Stimulated activated naive B cell treated with anti-CD40 and anti-IgM and Interleukin-4, amounts not matched to agents 10 μg/mL and 1 μg/mL and 100 μg/mL, for 72 hours (primary cell): Measurements from ENCODE around the gene IL23A.

Source experiments
- ATAC-seq, 2 donors: fragments of 150-1000 bp; cut with Tn5 transposase; replicated peaks; 2 replicates each; pipeline ENCODE4 v1.10.0; 2021; ENCODE audit warnings: moderate library complexity in 1 of 2
- DNase-seq: peaks from one replicate; pipeline ENCODE4 v3.0.0; 2021
- H3K27ac Mint-ChIP-seq: one replicate; pipeline ENCODE4 v1.8.0; 2022; ENCODE audit warnings: mild to moderate bottlenecking, mixed read lengths
- H3K27me3 Mint-ChIP-seq, 2 donors: one replicate each; pipeline ENCODE4 v1.8.0; 2022; ENCODE audit warnings: mixed read lengths in 2 of 2
- H3K36me3 Mint-ChIP-seq, 2 donors: one replicate each; pipeline ENCODE4 v1.8.0; 2022; ENCODE audit warnings: mixed read lengths in 2 of 2, mild to moderate bottlenecking in 1 of 2
- H3K4me1 Mint-ChIP-seq, 2 donors: one replicate each; pipeline ENCODE4 v1.8.0; 2022; ENCODE audit warnings: mixed read lengths in 2 of 2, mild to moderate bottlenecking in 1 of 2
- H3K4me3 Mint-ChIP-seq, 2 donors: one replicate each; pipeline ENCODE4 v1.8.0; 2022; ENCODE audit warnings: mild to moderate bottlenecking in 2 of 2, mixed read lengths in 2 of 2, moderate library complexity in 1 of 2
- H3K9me3 Mint-ChIP-seq, 2 donors: one replicate each; pipeline ENCODE4 v1.8.0; 2022; ENCODE audit warnings: mixed read lengths in 2 of 2, mild to moderate bottlenecking in 1 of 2

Gene IL23A, protein sequence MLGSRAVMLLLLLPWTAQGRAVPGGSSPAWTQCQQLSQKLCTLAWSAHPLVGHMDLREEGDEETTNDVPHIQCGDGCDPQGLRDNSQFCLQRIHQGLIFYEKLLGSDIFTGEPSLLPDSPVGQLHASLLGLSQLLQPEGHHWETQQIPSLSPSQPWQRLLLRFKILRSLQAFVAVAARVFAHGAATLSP

DNA sequence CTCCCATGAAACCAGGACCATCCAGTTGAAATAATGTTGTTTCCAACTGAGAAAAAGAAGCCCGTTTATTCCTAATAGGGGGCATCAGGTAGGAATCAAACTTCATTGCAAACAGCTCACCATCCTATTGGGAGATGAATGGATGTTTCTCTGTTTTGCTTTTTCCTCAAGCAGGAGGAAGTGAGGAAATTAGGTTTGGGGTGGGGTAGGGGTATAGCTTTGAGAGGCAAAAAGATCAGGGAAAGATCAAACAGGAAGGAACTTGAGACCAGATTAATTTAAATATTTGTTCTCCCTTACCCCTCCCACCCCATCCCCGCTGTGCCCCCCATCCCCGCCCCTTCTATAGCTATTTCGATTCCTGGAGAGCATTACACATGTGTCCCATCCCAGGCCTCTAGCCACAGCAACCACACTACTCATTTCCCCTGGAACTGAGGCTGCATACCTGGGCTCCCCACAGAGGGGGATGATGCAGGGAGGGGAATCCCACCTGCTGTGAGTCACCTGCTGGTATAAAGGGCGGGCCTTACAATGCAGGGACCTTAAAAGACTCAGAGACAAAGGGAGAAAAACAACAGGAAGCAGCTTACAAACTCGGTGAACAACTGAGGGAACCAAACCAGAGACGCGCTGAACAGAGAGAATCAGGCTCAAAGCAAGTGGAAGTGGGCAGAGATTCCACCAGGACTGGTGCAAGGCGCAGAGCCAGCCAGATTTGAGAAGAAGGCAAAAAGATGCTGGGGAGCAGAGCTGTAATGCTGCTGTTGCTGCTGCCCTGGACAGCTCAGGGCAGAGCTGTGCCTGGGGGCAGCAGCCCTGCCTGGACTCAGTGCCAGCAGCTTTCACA is at the start of gene IL23A:
Gene IL23A (plus strand): TSS at position 577 of the 850 bp plus-strand sequence. CDS start 161 bp downstream, at position 738.
- H3K4me3 Mint-ChIP-seq, result peak within 1 kb of the TSS; percentile 78 to 86
- ATAC-seq (peak; percentile 72 to 76), DNase-seq (peak; percentile 78)
- H3K27me3 Mint-ChIP-seq, result no peaks in the 10 kb centered on the region
- H3K27ac Mint-ChIP-seq, result peak within 1 kb of the TSS; percentile 96
- H3K4me1 Mint-ChIP-seq, result peaks cover 27 to 48% of the 10 kb centered on the region in 2 donors
- no peaks in the 10 kb centered on the region for H3K9me3 Mint-ChIP-seq
- peaks cover 17 to 29% of the 10 kb centered on the region in 2 donors for H3K36me3 Mint-ChIP-seq

GRCh38 chr12:56293795-56294194 is 44.9 kb upstream of the IL23A start:
- no peak for ATAC-seq
- H3K36me3 Mint-ChIP-seq, result peaks cover 14 to 36% of the 10 kb centered on the region in 2 donors
- H3K9me3 Mint-ChIP-seq, result no peaks in the 10 kb centered on the region
- H3K4me1 Mint-ChIP-seq, result peaks cover 21 to 43% of the 10 kb centered on the region in 2 donors
- DNase-seq, result no peak
- no peak overlapping the region for H3K27ac Mint-ChIP-seq
- H3K27me3 Mint-ChIP-seq, result no peaks in the 10 kb centered on the region
- H3K4me3 Mint-ChIP-seq, result no peak overlapping the region

DNA sequence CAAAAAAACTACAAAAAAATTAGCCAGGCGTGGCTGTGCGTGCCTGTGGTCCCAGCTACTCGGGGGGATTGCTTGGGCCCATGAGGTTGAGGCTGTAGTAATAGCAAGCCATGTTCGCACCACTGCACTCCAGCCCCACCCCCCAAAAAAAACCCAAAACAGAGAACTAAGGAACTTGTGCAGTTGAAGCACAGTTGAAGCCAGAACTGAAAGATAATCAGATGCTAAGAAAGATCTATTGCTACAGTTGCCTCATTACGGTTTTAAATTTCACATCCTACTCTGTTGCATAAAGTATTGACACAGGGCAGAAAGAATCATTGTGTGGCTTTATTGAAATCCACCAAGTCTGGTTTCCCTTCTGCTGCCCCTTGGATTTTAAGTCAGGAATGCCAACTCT is 42.4 kb upstream of the IL23A start:
- DNase-seq, result peak; percentile 35
- Mint-ChIP-seq H3K27ac (peak overlapping the region; percentile 74), H3K4me1 (peaks cover 28 to 55% of the 10 kb centered on the region in 2 donors), H3K27me3 (no peaks in the 10 kb centered on the region), H3K36me3 (peaks cover 13 to 32% of the 10 kb centered on the region in 2 donors), H3K9me3 (no peaks in the 10 kb centered on the region), H3K4me3 (peak overlapping the region; percentile 18 to 21)
- peak; percentile 24 to 37 for ATAC-seq

- peaks cover 36 to 62% of the 10 kb centered on the region in 2 donors for H3K4me1 Mint-ChIP-seq
- DNase-seq, result no peak
Measured at GRCh38 chr12:56297400-56297799, 41.3 kb upstream of the IL23A start.

GRCh38 chr12:56298828-56299227 is 39.9 kb upstream of the IL23A start:
- peak overlapping the region; percentile 99 for H3K27ac Mint-ChIP-seq
- ATAC-seq (no peak), DNase-seq (no peak)
- H3K36me3 Mint-ChIP-seq, result peaks cover 13 to 38% of the 10 kb centered on the region in 2 donors
- H3K9me3 Mint-ChIP-seq, result no peaks in the 10 kb centered on the region
- H3K4me1 Mint-ChIP-seq, result peaks cover 34 to 60% of the 10 kb centered on the region in 2 donors
- H3K27me3 Mint-ChIP-seq, result no peaks in the 10 kb centered on the region
- peak overlapping the region; percentile 96 to 99 for H3K4me3 Mint-ChIP-seq

More at GRCh38 chr12:56297400-56297799, 41.3 kb upstream of the IL23A start:
- no peak for ATAC-seq
- Mint-ChIP-seq H3K9me3 (no peaks in the 10 kb centered on the region), H3K4me3 (peak overlapping the region; percentile 61 to 96), H3K36me3 (peaks cover 13 to 39% of the 10 kb centered on the region in 2 donors), H3K27ac (peak overlapping the region; percentile 42), H3K27me3 (no peaks in the 10 kb centered on the region)

- Mint-ChIP-seq H3K36me3 (peaks cover 12 to 38% of the 10 kb centered on the region in 2 donors), H3K27ac (peak overlapping the region; percentile 99), H3K4me1 (peaks cover 33 to 56% of the 10 kb centered on the region in 2 donors), H3K4me3 (peak overlapping the region; percentile 96 to 99), H3K9me3 (no peaks in the 10 kb centered on the region), H3K27me3 (no peaks in the 10 kb centered on the region)
- ATAC-seq (peak; percentile 6 to 11), DNase-seq (no peak)
Measured at GRCh38 chr12:56299308-56299852, 39.3 kb upstream of the IL23A start.

DNA sequence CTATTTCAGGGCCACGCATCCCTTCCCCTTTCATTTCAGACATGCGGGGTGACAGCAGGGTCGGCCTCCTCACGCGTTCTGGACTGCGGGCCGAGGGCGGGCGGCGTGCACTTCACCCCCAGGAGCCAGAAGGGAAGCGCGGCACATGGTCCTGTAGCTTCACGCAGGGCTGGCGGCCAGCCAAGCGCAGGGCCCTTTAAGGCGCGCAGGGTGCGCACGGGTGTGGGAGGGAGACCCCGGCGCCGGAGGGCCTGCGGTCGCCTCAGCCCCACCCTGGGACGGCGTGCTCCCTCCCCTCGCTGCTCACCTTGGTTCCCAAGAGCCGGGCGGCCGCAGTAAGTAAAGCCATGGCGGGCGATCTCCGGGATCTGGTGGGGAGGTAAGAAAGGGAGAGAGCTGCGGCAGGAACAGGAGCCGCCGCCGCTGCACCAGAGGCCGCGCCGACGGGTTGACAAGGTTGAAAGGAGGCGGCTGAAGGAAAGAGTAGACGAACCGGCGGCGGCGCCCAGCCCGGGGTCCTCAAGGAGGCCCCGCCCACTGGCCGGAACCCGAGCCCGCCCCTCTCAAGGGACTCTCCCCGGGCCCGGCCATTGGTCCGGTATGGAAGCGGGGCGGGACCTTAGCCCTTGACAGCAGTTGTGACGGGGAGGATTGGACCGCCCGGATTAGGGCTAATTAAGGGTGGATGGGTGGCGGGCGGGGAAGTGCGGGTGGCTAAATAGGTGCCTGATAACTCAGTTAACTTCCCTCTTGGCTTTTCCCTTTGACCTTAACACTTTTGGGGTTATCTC is 38.6 kb upstream of the IL23A start, which contains the start of gene CS:
Gene CS (minus strand): TSS at position 478 of the 791 bp plus-strand sequence. CDS start 129 bp downstream, at position 349.
- Mint-ChIP-seq H3K9me3 (no peaks in the 10 kb centered on the region), H3K36me3 (peaks cover 15 to 42% of the 10 kb centered on the region in 2 donors), H3K4me1 (peaks cover 33 to 56% of the 10 kb centered on the region in 2 donors), H3K4me3 (peak within 1 kb of the TSS; percentile 96 to 99), H3K27me3 (no peaks in the 10 kb centered on the region), H3K27ac (peak within 1 kb of the TSS; percentile 99)
- ATAC-seq, result peak; percentile 92 to 93
- DNase-seq, result peak; percentile 96

- H3K4me1 Mint-ChIP-seq, result peaks cover 33 to 55% of the 10 kb centered on the region in 2 donors
- H3K36me3 Mint-ChIP-seq, result peaks cover 17 to 45% of the 10 kb centered on the region in 2 donors
- DNase-seq, result no peak
- no peak for ATAC-seq
- H3K27ac Mint-ChIP-seq, result peak overlapping the region; percentile 99
- no peaks in the 10 kb centered on the region for H3K27me3 Mint-ChIP-seq
- peak overlapping the region; percentile 96 to 99 for H3K4me3 Mint-ChIP-seq
- H3K9me3 Mint-ChIP-seq, result no peaks in the 10 kb centered on the region
Measured at GRCh38 chr12:56300644-56301464, 37.8 kb upstream of the IL23A start.

- Mint-ChIP-seq H3K27ac (no peak overlapping the region), H3K9me3 (no peaks in the 10 kb centered on the region), H3K4me3 (no peak overlapping the region), H3K27me3 (no peaks in the 10 kb centered on the region), H3K4me1 (peaks cover 16 to 22% of the 10 kb centered on the region in 2 donors), H3K36me3 (peaks cover 9 to 28% of the 10 kb centered on the region in 2 donors)
- ATAC-seq (no peak), DNase-seq (no peak)
Measured at GRCh38 chr12:56304276-56304675, 34.4 kb upstream of the IL23A start.

- DNase-seq (no peak), ATAC-seq (no peak)
- H3K4me1 Mint-ChIP-seq, result peaks cover 14 to 21% of the 10 kb centered on the region in 2 donors
- no peaks in the 10 kb centered on the region for H3K9me3 Mint-ChIP-seq
- no peaks in the 10 kb centered on the region for H3K27me3 Mint-ChIP-seq
- H3K4me3 Mint-ChIP-seq, result no peak overlapping the region
- no peak overlapping the region for H3K27ac Mint-ChIP-seq
- H3K36me3 Mint-ChIP-seq, result peaks cover 12 to 28% of the 10 kb centered on the region in 2 donors
Measured at GRCh38 chr12:56304872-56305590, 33.7 kb upstream of the IL23A start.

DNA sequence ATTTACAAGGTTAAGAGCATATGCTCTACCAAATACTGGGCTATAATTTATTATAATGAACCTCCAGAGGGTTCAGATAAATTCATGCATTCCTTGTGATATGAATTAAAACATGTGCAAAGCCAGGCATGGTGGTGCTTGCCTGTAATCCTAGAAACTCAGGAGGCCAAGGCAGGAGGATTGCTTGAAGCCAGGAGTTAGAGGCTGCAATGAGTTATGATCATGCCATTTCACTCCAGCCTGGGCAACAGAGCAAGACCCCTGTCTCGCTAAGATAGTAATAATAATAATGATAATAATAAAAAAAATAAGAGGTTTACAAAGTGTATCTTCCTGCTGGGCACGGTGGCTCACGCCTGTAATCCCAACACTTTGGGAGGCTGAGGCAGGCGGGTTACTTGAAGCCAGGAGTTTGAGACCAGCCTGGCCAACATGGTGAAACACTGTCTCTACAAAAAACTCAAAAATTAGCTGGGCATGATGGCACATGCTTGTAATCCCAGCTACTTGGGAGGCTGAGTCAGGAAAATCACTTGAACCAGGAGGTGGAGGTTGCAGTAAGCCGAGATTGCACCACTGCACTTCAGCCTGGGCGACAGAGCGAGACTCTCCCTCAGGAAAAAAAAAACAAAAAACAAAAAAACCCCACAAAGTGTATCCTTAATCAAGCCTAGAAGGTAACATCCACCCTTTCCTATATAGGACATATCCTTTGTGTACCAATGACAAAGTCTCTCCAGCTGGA is 31.3 kb upstream of the IL23A start:
- DNase-seq (no peak), ATAC-seq (no peak)
- H3K9me3 Mint-ChIP-seq, result no peaks in the 10 kb centered on the region
- H3K4me3 Mint-ChIP-seq, result no peak overlapping the region
- H3K27me3 Mint-ChIP-seq, result no peaks in the 10 kb centered on the region
- no peak overlapping the region for H3K27ac Mint-ChIP-seq
- H3K36me3 Mint-ChIP-seq, result peaks cover 19 to 26% of the 10 kb centered on the region in 2 donors
- peaks cover 0 to 1% of the 10 kb centered on the region in 2 donors for H3K4me1 Mint-ChIP-seq

DNA sequence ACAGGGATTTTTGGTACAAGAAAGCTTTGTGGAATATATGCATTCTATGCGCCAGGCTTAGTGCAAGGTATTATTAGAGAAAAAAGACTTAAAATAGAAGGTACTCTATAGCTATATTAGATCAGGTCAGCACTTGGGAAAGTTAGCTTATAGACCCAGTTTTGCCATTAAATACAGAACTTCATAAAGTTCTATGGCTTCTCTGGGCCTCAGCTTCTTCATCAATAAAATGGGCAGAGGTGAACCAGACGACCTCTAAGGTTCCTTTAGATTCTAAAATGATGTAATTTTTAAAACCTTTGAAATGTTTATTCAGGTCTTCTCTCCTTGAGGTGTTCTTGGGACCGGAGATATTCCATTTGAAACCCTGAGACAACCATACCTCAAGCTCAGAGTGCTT is 30.0 kb upstream of the IL23A start:
- no peak overlapping the region for H3K4me3 Mint-ChIP-seq
- ATAC-seq (no peak), DNase-seq (no peak)
- no peaks in the 10 kb centered on the region for H3K27me3 Mint-ChIP-seq
- no peaks in the 10 kb centered on the region for H3K9me3 Mint-ChIP-seq
- H3K4me1 Mint-ChIP-seq, result no peaks in the 10 kb centered on the region
- peaks cover 19 to 26% of the 10 kb centered on the region in 2 donors for H3K36me3 Mint-ChIP-seq
- H3K27ac Mint-ChIP-seq, result no peak overlapping the region
